GM12874 (cell line): ENCODE data around the gene TTC4.

ENCODE experiments used
- CTCF ChIP-seq: IDR thresholded peaks from 2 replicates; pipeline ENCODE4 v1.5.1; 2011; ENCODE audit warnings: low read depth, mild to moderate bottlenecking, control low read depth, low read length, moderate library complexity; ENCODE audit not compliant: insufficient read depth

TTC4 gene

DNA sequence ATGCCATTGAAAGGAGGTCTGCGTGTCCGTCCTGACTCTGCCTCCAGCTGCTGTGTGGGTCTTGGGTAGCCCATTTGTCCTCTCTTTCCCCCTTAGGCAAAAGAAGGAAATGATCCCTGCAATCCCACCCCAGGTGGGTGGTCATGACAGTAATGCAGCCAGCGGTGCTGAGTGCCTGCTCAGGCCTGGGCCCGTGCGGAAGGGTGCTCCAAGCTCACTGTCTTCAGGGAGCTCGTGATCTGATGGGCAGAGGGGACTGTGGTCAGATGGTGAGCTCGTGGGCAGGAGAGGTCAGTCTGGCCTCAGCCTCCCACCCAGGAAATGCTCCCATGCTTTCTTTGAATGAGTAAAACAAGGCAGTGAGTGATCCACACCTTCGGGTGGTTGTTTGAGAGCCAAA is 35.3 kb upstream of the TTC4 start:
- no peak for TF ChIP-seq CTCF

DNA sequence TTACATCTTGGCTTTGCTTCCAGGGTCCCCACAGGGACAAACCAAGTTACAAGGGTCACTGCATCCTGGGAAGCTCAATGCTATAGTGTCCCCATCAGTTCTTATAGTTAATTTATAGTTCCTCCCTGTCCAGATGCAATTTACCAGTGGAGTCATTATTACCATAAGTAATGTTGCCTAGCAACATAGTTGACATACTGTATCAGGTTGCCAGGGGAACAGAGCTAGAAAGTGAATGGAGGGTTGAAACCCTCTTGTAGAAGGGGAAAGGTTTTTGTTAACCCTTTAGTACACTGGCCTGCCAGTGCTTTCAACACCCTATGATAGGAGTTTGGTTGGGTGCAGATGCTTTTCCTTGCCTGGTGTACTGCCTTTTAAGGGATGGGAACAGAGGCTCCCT is 34.3 kb upstream of the TTC4 start:
- TF ChIP-seq CTCF = no peak

GRCh38 chr1:54683453-54683852 is 32.2 kb upstream of the TTC4 start:
- TF ChIP-seq CTCF = no peak

DNA sequence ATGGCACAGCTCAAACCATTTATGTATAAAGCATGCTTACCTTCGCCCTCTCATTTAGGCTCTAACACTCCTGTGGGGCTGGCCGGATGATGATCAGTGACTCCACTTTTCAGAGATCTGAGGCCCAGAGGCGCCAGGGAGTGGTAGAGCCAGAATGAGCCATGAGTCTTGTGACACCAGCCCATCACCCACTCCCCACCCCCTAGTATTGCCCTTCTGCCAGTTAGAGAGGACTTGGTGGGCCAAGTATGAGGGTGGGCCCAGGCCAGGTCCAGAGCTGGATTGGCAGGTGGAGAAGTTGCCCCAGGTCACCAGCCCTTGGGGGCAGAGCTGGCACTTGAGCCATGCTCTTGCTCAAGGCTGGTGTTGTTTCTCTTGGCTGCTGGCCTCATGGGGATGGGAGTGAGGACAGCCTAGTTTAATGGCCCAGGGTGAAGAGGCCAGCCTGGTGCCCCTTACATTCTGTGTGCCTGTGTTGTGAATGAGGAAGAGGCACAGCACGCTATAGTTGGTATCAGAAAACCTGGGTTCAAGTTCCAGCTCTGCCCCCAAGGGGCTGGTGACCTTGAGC is 30.2 kb upstream of the TTC4 start:
- TF ChIP-seq CTCF = no peak

GRCh38 chr1:54686155-54686554 is 29.5 kb upstream of the TTC4 start:
- no peak for TF ChIP-seq CTCF

DNA sequence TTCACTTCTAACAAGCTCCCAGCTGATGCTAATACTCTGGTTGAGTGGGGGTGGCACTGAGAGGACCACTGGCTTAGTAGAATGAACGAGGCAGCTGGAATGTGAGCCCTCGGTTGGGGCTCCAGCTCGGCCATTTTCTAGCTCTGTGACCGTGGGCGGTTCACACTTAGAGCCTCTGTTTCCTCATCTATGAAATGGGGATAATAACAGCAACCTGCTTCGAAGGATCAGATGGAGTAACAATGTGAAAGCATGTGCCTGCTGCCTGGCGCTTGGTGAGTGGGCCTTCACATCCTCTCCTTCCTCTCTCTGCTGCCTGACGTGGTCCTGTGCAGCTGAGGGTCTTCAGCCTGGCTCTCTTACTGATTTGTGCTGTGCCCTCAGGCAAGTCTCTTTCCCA is 20.9 kb upstream of the TTC4 start:
- no peak for TF ChIP-seq CTCF

DNA sequence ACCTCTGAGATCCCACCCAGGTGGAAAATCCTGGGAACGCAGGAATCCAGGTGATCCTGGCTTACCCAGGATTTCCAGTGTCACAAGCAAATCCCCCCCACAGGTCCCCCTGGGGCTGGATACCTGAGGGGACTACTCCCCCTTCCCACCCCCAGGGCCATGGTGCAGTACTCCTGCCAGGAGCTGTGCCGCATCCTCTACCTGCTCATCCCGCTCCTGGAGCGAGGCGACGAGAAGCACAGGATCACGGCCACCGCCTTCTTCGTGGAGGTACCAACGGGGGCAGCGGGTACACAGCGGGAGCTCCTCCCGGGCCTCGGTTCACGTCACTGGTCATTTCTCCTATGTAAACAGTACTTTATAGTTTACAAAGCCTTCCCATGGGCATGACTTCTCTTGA is 20.4 kb upstream of the TTC4 start:
- TF ChIP-seq CTCF = no peak
